Osteocyte (in vitro differentiated cells): ENCODE data around the gene KRT73. TPM values are rescaled to one million over a fixed set of nuclear protein-coding genes. Genes with fewer than 3 reads are reported as not detected.

Experiments
- DNase-seq: peaks from one replicate; pipeline ENCODE4 v3.0.0; 2021; ENCODE audit warnings: mixed read lengths; ENCODE audit not compliant: unreplicated experiment; ENCODE audit errors: extremely low spot score
- H3K27ac Mint-ChIP-seq: one replicate; pipeline ENCODE4 v1.8.0; 2021; ENCODE audit warnings: mild to moderate bottlenecking, mixed read lengths; ENCODE audit not compliant: unreplicated experiment
- H3K27me3 Mint-ChIP-seq: one replicate; pipeline ENCODE4 v1.8.0; 2021; ENCODE audit warnings: mixed read lengths; ENCODE audit not compliant: unreplicated experiment
- H3K36me3 Mint-ChIP-seq: one replicate; pipeline ENCODE4 v1.8.0; 2021; ENCODE audit warnings: mixed read lengths; ENCODE audit not compliant: unreplicated experiment
- H3K4me1 Mint-ChIP-seq: one replicate; pipeline ENCODE4 v1.8.0; 2021; ENCODE audit warnings: mixed read lengths; ENCODE audit not compliant: unreplicated experiment
- H3K4me3 Mint-ChIP-seq: one replicate; pipeline ENCODE4 v1.8.0; 2021; ENCODE audit warnings: mild to moderate bottlenecking, moderate library complexity, mixed read lengths; ENCODE audit not compliant: unreplicated experiment
- H3K9me3 Mint-ChIP-seq: one replicate; pipeline ENCODE4 v1.8.0; 2021; ENCODE audit warnings: mixed read lengths; ENCODE audit not compliant: unreplicated experiment
- total RNA-seq: library from RNA; stranded (reverse); gene quantifications from 2 replicates; pipeline ENCODE4 v1.2.1, GENCODE V29; 2021
- TF ChIP-seq, protein P1 (sequence below): fragments of 200-600 bp; sonication (generic); IDR thresholded peaks from 2 replicates; pipeline ENCODE4 v1.5.0; 2021; ENCODE audit warnings: antibody characterized with exemption, mild to moderate bottlenecking, moderate library complexity

Gene KRT73
- total RNA-seq, 1 donor from 2014 or later = not detected

DNA sequence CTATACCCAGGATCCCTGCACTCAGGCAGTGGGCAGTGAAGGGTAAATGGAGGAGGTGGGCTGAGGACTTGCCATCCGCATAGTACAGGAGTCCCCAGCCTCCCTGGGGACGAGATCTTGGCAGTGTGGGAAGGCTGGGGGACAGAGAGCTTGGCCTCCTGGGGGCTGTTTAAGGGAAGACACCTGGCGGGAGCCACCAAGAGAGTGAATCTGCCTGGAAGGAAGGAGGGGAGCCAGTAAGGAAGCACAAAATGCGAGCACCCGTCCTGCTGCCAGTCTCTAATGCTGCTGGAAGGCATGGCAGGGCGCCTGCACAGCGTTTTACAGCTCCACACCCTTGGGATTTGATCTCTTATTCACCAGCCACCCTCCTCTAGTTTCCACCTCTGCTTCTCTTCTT lies 41.0 kb upstream of the KRT73 start:
- DNase-seq = no peak
- H3K4me1 Mint-ChIP-seq = no peaks in the 10 kb centered on the region
- TF ChIP-seq, protein P1, sequence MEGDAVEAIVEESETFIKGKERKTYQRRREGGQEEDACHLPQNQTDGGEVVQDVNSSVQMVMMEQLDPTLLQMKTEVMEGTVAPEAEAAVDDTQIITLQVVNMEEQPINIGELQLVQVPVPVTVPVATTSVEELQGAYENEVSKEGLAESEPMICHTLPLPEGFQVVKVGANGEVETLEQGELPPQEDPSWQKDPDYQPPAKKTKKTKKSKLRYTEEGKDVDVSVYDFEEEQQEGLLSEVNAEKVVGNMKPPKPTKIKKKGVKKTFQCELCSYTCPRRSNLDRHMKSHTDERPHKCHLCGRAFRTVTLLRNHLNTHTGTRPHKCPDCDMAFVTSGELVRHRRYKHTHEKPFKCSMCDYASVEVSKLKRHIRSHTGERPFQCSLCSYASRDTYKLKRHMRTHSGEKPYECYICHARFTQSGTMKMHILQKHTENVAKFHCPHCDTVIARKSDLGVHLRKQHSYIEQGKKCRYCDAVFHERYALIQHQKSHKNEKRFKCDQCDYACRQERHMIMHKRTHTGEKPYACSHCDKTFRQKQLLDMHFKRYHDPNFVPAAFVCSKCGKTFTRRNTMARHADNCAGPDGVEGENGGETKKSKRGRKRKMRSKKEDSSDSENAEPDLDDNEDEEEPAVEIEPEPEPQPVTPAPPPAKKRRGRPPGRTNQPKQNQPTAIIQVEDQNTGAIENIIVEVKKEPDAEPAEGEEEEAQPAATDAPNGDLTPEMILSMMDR = no peak
- no peak overlapping the region for H3K27ac Mint-ChIP-seq
- H3K9me3 Mint-ChIP-seq = no peaks in the 10 kb centered on the region
- no peak overlapping the region for H3K4me3 Mint-ChIP-seq
- H3K36me3 Mint-ChIP-seq = no peaks in the 10 kb centered on the region
- peaks cover 72% of the 10 kb centered on the region for H3K27me3 Mint-ChIP-seq

DNA sequence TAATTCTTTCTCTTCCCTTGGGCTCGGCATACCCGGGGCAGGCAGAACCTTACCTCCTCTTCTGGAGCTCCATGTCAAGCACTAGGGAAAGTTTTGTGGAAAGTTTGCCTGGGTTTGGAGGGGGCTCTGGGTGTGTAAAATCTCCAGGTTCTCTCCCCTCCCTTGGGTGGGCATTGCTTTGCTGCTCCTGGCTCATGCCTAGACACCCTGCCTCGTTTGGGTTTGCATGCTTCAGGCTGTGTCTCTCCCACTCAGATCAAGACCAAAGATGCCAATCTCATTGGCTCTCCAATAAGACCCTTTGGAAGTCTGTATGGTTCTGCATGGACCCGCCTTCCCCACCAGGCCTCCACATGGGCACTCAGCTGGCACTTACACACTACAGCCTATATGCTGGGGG lies 39.8 kb upstream of the KRT73 start:
- Mint-ChIP-seq H3K27me3 (peaks cover 71% of the 10 kb centered on the region), H3K27ac (no peak overlapping the region), H3K4me3 (no peak overlapping the region), H3K4me1 (no peaks in the 10 kb centered on the region), H3K36me3 (no peaks in the 10 kb centered on the region), H3K9me3 (no peaks in the 10 kb centered on the region)
- TF ChIP-seq, protein P1 = no peak
- DNase-seq = no peak

DNA sequence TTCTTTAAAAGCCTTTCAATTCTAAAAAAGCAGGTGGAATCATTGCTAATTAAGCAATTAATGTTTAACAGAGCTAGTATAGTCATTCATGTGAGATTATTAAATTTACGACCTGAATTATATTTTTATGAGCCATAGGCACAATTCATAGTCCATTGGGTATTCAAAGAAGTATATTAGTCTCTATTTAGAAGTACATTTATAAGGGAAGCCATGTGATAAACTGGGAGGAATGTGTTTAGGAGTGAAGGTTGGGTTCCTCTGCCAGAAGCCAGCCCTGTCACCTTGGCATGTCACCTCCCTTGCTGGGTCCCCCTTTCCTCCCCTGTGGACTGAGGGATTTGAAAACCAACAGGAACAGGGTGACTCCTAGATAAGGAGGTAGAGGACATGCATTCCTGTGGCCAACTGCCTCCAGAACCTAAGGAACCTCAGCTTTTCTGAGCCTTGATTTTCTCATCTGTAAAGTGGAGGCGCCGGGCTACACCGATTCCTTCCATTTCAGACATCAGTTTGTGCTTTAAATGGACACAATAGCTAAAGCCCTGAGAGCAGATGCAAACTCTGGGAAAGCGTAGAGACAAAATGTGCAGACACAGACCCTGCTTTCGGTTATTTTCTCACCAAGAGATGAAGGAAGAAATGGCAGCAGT lies 39.0 kb upstream of the KRT73 start:
- peaks cover 75% of the 10 kb centered on the region for H3K27me3 Mint-ChIP-seq
- H3K27ac Mint-ChIP-seq = no peak overlapping the region
- no peak for DNase-seq
- H3K4me3 Mint-ChIP-seq = no peak overlapping the region
- H3K9me3 Mint-ChIP-seq = no peaks in the 10 kb centered on the region
- no peaks in the 10 kb centered on the region for H3K4me1 Mint-ChIP-seq
- H3K36me3 Mint-ChIP-seq = no peaks in the 10 kb centered on the region
- TF ChIP-seq, protein P1 = no peak

DNA sequence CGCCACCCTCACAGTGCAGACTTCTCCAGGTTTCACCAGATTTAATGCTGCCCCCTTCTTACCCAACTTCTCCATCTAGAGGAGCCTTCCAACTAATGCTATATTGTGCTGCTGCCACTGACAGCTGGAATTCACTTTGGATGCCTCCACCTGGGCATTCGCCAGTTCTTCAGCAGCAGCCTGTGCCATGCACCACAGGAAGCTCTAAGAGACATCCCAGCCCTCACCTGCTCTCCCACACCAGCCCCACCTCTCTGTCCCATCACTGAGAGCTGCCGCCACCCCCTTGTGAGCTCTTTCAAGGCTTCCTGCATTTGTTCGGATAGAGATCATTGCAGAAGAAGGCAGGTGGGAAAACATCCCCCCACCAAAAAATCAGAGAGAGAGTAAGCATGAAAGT lies 38.3 kb upstream of the KRT73 start:
- Mint-ChIP-seq H3K27ac (no peak overlapping the region), H3K4me3 (no peak overlapping the region), H3K27me3 (peaks cover 71% of the 10 kb centered on the region), H3K4me1 (no peaks in the 10 kb centered on the region), H3K36me3 (no peaks in the 10 kb centered on the region), H3K9me3 (no peaks in the 10 kb centered on the region)
- TF ChIP-seq, protein P1 = no peak
- no peak for DNase-seq

DNA sequence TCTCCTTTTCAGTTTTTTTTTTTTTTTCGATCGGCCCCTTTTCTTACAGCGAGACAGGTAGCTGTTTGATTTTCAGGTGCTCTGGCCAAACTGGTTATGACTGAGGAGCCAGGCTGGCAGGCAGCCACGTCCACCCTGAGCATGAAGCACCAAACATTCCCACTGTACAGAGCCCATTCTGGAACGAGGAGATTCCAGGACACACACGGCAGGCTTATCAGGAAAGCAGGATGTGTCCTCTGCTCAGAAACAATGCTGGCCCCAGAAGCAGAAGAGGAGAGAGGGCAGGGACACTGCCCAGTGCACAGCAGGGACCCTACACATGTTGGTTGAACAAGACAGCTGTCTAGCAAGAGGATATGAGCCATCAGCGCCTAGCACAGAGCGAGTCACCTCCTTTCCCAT lies 37.4 kb upstream of the KRT73 start:
- Mint-ChIP-seq H3K4me1 (no peaks in the 10 kb centered on the region), H3K4me3 (no peak overlapping the region), H3K27ac (no peak overlapping the region), H3K9me3 (no peaks in the 10 kb centered on the region), H3K27me3 (peaks cover 64% of the 10 kb centered on the region), H3K36me3 (no peaks in the 10 kb centered on the region)
- no peak for DNase-seq
- TF ChIP-seq, protein P1 = no peak
